ENCODE data around the gene CEP70.

Gene CEP70

GRCh38 chr3:138449490-138449889, 144.6 kb downstream of the CEP70 start:
- no peak for DNase-seq

GRCh38 chr3:138448631-138449030, 145.4 kb downstream of the CEP70 start:
- DNase-seq, result no peak

GRCh38 chr3:138445654-138446053, 148.4 kb downstream of the CEP70 start:
- DNase-seq, result no peak

GRCh38 chr3:138445236-138445635, 148.8 kb downstream of the CEP70 start:
- DNase-seq, result no peak
